ENCODE data around the gene SPTLC2.

The SPTLC2 gene

DNA sequence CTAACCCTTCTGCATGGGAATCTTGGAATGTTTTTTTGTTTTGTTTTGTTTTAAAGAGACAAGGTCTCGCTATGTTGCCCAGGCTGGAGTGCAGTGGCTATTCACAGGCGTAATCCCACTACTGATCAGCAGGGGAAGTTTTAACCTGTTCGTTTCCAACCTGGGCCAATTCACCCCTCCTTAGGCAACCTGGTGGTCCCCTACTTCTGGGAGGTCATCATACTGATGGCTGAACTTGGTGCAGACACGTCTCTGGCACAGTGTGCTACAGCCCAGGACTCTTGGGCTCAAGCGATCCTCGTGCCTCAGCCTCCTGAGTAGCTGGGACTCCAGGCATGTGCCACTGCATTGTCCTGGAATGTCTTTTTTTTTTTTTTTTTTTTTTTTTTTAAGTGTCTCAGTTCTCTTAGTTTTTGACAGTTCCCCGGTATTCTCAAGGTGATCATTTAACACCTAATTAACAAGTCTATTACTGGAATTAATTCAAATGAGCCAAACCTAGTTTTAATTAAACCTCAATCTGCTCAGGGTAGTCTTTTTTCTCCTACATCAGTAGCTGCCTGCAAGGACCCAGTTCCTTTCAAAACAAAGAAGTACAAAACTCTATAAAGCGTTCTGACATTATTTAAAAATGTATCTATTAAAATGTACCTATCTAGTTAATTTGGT is 68.8 kb downstream of the SPTLC2 start:
- TF ChIP-seq, protein P1, sequence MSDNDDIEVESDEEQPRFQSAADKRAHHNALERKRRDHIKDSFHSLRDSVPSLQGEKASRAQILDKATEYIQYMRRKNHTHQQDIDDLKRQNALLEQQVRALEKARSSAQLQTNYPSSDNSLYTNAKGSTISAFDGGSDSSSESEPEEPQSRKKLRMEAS (IDR thresholded peaks at IDR 0.05) = no peak
- no peak for TF ChIP-seq FOXM1 (IDR thresholded peaks at IDR 0.05; ENCODE audit: borderline replicate concordance, low read depth)
- TF ChIP-seq ZBTB7A (IDR thresholded peaks at IDR 0.05; ENCODE audit: low read depth) = no peak
- TF ChIP-seq TEAD4 (IDR thresholded peaks at IDR 0.05) = no peak
- no peak for TF ChIP-seq NFIC (IDR thresholded peaks at IDR 0.05)
- no peak for TF ChIP-seq CREB1 (IDR thresholded peaks at IDR 0.05; ENCODE audit: low read depth)
- TF ChIP-seq CEBPB (IDR thresholded peaks at IDR 0.05) = no peak
- TF ChIP-seq EGR1 (IDR thresholded peaks at IDR 0.05) = no peak
- no peak for TF ChIP-seq EP300 (IDR thresholded peaks at IDR 0.05; ENCODE audit: borderline replicate concordance)
- TF ChIP-seq, protein P2, sequence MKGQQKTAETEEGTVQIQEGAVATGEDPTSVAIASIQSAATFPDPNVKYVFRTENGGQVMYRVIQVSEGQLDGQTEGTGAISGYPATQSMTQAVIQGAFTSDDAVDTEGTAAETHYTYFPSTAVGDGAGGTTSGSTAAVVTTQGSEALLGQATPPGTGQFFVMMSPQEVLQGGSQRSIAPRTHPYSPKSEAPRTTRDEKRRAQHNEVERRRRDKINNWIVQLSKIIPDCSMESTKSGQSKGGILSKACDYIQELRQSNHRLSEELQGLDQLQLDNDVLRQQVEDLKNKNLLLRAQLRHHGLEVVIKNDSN (IDR thresholded peaks at IDR 0.05) = no peak
- TF ChIP-seq RAD21 (IDR thresholded peaks at IDR 0.05; ENCODE audit: low read depth) = no peak
- no peak for TF ChIP-seq YY1 (IDR thresholded peaks at IDR 0.05; ENCODE audit: low read depth)
- TF ChIP-seq TAF1 (IDR thresholded peaks at IDR 0.05; ENCODE audit: low read depth) = no peak

DNA sequence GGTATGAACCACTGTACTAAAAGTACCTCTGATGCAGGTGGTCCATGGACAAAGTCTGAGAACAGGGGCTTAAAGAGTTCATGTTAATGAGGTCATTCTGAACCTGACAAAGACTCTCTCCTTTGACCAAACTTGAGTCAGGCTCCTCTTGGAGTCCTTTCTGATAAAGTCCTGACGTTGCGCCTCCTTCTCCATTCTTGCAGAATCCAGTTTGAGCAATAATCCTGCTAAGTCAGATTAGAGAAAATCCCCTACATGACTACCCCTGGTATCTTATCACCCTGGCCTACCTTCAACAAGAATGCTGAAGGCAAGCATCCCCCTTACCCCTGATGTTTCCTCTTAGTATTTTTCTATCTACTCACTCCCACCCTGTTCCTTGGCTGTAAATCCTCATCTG is 71.9 kb downstream of the SPTLC2 start:
- no peak for TF ChIP-seq YY1 (IDR thresholded peaks at IDR 0.05; ENCODE audit: low read depth)
- no peak for TF ChIP-seq TCF12 (IDR thresholded peaks at IDR 0.05; ENCODE audit: low read depth)
- no peak for TF ChIP-seq TEAD4 (IDR thresholded peaks at IDR 0.05)
- no peak for TF ChIP-seq TAF1 (IDR thresholded peaks at IDR 0.05; ENCODE audit: low read depth)
- TF ChIP-seq EGR1 (IDR thresholded peaks at IDR 0.05) = no peak
- no peak for TF ChIP-seq ZBTB7A (IDR thresholded peaks at IDR 0.05; ENCODE audit: low read depth)
- TF ChIP-seq, protein P1 (IDR thresholded peaks at IDR 0.05) = no peak
- TF ChIP-seq, protein P2 (IDR thresholded peaks at IDR 0.05) = no peak
- TF ChIP-seq CREB1 (IDR thresholded peaks at IDR 0.05; ENCODE audit: low read depth) = no peak
- TF ChIP-seq, protein P3, sequence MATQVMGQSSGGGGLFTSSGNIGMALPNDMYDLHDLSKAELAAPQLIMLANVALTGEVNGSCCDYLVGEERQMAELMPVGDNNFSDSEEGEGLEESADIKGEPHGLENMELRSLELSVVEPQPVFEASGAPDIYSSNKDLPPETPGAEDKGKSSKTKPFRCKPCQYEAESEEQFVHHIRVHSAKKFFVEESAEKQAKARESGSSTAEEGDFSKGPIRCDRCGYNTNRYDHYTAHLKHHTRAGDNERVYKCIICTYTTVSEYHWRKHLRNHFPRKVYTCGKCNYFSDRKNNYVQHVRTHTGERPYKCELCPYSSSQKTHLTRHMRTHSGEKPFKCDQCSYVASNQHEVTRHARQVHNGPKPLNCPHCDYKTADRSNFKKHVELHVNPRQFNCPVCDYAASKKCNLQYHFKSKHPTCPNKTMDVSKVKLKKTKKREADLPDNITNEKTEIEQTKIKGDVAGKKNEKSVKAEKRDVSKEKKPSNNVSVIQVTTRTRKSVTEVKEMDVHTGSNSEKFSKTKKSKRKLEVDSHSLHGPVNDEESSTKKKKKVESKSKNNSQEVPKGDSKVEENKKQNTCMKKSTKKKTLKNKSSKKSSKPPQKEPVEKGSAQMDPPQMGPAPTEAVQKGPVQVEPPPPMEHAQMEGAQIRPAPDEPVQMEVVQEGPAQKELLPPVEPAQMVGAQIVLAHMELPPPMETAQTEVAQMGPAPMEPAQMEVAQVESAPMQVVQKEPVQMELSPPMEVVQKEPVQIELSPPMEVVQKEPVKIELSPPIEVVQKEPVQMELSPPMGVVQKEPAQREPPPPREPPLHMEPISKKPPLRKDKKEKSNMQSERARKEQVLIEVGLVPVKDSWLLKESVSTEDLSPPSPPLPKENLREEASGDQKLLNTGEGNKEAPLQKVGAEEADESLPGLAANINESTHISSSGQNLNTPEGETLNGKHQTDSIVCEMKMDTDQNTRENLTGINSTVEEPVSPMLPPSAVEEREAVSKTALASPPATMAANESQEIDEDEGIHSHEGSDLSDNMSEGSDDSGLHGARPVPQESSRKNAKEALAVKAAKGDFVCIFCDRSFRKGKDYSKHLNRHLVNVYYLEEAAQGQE (IDR thresholded peaks at IDR 0.05; ENCODE audit: low read depth) = no peak
- TF ChIP-seq RAD21 (IDR thresholded peaks at IDR 0.05; ENCODE audit: low read depth) = no peak
- TF ChIP-seq FOXM1 (IDR thresholded peaks at IDR 0.05; ENCODE audit: borderline replicate concordance, low read depth) = no peak
- TF ChIP-seq NFIC (IDR thresholded peaks at IDR 0.05) = no peak
- TF ChIP-seq CEBPB (IDR thresholded peaks at IDR 0.05) = no peak
- no peak for TF ChIP-seq EP300 (IDR thresholded peaks at IDR 0.05; ENCODE audit: borderline replicate concordance)

DNA sequence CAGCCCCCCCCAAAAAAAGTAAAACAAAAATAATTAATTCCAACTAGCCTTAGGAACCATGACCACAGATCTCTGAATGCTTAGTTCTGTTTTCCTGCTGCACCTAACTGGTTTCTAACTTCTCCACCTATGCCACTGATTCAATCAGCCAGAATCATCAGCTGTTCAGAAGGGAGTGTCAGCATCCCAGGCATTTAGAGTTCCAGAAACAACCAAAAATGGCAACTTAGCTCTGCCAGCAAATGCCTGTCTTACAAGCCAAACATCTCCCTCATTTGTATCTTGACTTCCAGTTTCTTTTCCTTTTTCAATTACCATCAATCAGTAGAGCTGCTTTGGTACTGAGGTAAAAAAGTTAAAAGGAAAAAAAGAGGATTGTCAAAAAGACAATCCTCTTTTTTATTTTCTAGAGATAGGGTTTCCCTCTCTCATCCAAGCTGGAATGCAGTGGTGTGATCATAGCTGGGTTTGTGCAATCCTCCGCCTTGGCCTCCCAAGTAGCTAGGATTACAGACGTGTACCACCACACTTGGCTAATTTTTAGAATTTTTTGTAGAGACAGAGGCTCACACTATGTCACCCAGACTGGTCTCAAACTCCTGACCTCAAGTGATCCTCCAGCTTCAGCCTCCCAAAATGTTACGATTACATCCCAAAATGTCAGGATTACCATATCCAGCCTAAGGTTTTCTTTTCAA is 72.7 kb downstream of the SPTLC2 start:
- no peak for TF ChIP-seq CREB1 (IDR thresholded peaks at IDR 0.05; ENCODE audit: low read depth)
- TF ChIP-seq YY1 (IDR thresholded peaks at IDR 0.05; ENCODE audit: low read depth) = no peak
- TF ChIP-seq TEAD4 (IDR thresholded peaks at IDR 0.05) = no peak
- TF ChIP-seq, protein P3 (IDR thresholded peaks at IDR 0.05; ENCODE audit: low read depth) = no peak
- no peak for TF ChIP-seq EGR1 (IDR thresholded peaks at IDR 0.05)
- TF ChIP-seq TAF1 (IDR thresholded peaks at IDR 0.05; ENCODE audit: low read depth) = no peak
- TF ChIP-seq ZBTB7A (IDR thresholded peaks at IDR 0.05; ENCODE audit: low read depth) = no peak
- TF ChIP-seq CEBPB (IDR thresholded peaks at IDR 0.05) = no peak
- TF ChIP-seq EP300 (IDR thresholded peaks at IDR 0.05; ENCODE audit: borderline replicate concordance) = no peak
- TF ChIP-seq, protein P2 (IDR thresholded peaks at IDR 0.05) = no peak
- no peak for TF ChIP-seq TCF12 (IDR thresholded peaks at IDR 0.05; ENCODE audit: low read depth)
- no peak for TF ChIP-seq NFIC (IDR thresholded peaks at IDR 0.05)
- TF ChIP-seq, protein P1 (IDR thresholded peaks at IDR 0.05) = no peak
- TF ChIP-seq RAD21 (IDR thresholded peaks at IDR 0.05; ENCODE audit: low read depth) = no peak
- TF ChIP-seq FOXM1 (IDR thresholded peaks at IDR 0.05; ENCODE audit: borderline replicate concordance, low read depth) = no peak

DNA sequence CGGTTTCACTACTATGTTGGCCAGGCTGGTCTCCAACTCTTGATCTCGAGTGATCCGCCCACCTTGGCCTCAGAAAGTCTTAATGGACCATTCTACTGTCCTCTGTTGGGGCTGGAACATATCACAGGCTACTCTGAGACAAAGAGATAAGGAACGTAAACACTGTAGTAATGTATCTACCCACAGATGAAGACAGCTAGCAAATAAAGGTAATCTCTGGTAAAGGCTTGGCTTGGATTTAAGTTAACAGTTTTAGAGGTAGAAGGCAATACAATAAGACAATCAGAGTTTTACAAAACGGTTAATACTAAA is 73.2 kb downstream of the SPTLC2 start:
- no peak for TF ChIP-seq NFIC (IDR thresholded peaks at IDR 0.05)
- no peak for TF ChIP-seq RAD21 (IDR thresholded peaks at IDR 0.05; ENCODE audit: low read depth)
- TF ChIP-seq, protein P2 (IDR thresholded peaks at IDR 0.05) = no peak
- no peak for TF ChIP-seq YY1 (IDR thresholded peaks at IDR 0.05; ENCODE audit: low read depth)
- TF ChIP-seq, protein P3 (IDR thresholded peaks at IDR 0.05; ENCODE audit: low read depth) = no peak
- TF ChIP-seq FOXM1 (IDR thresholded peaks at IDR 0.05; ENCODE audit: borderline replicate concordance, low read depth) = no peak
- TF ChIP-seq TEAD4 (IDR thresholded peaks at IDR 0.05) = no peak
- no peak for TF ChIP-seq EP300 (IDR thresholded peaks at IDR 0.05; ENCODE audit: borderline replicate concordance)
- TF ChIP-seq, protein P1 (IDR thresholded peaks at IDR 0.05) = no peak
- TF ChIP-seq CREB1 (IDR thresholded peaks at IDR 0.05; ENCODE audit: low read depth) = no peak
- TF ChIP-seq EGR1 (IDR thresholded peaks at IDR 0.05) = no peak
- no peak for TF ChIP-seq ZBTB7A (IDR thresholded peaks at IDR 0.05; ENCODE audit: low read depth)
- no peak for TF ChIP-seq TCF12 (IDR thresholded peaks at IDR 0.05; ENCODE audit: low read depth)
